IgD-negative memory B cell (primary cell): ENCODE results near the gene DNMT3A. TPM values are rescaled to one million over a fixed set of nuclear protein-coding genes. Genes with fewer than 3 reads are reported as not detected.
"Not testable (repeated sequence)": the region's sequence is repeated elsewhere in the genome, so short reads cannot be mapped to it uniquely, and the experiment has no call there.

Experiments
- H3K27ac Mint-ChIP-seq, 3 donors: one replicate each; pipeline ENCODE4 v1.8.0; 2020 to 2022; ENCODE audit warnings: mild to moderate bottlenecking in 3 of 3, mixed read lengths in 3 of 3, moderate library complexity in 1 of 3
- H3K27me3 Mint-ChIP-seq: one replicate; pipeline ENCODE4 v1.8.0; 2021; ENCODE audit warnings: mixed read lengths
- H3K36me3 Mint-ChIP-seq: one replicate; pipeline ENCODE4 v1.8.0; 2020; ENCODE audit warnings: mild to moderate bottlenecking, mixed read lengths
- H3K4me1 Mint-ChIP-seq, 3 donors: one replicate each; pipeline ENCODE4 v1.8.0; 2020 to 2022; ENCODE audit warnings: mixed read lengths in 3 of 3, mild to moderate bottlenecking in 1 of 3
- H3K4me3 Mint-ChIP-seq, 4 donors: one replicate each; pipeline ENCODE4 v1.8.0; 2020 to 2022; ENCODE audit warnings: mild to moderate bottlenecking in 4 of 4, mixed read lengths in 4 of 4, moderate library complexity in 3 of 4
- H3K9me3 Mint-ChIP-seq, 3 donors: one replicate each; pipeline ENCODE4 v1.8.0; 2020 to 2021; ENCODE audit warnings: mixed read lengths in 3 of 3, mild to moderate bottlenecking in 1 of 3
- polyA plus RNA-seq: library from polyadenylated mRNA; unstranded; fragments of 300-500 nt; fragmentation: Illumina TruSeq; gene quantifications from one replicate; pipeline ENCODE4 v1.2.3, GENCODE V29; 2021

Gene DNMT3A
- polyA plus RNA-seq, 1 donor from 2014 or later: 4.9 TPM

- peaks cover 18 to 28% (median 26%) of the 10 kb centered on the region in 3 donors for H3K4me1 Mint-ChIP-seq
- peak overlapping the region; percentile 23 to 94 (median 93) for H3K27ac Mint-ChIP-seq
- not testable (repeated sequence) for H3K4me3 Mint-ChIP-seq, H3K36me3 Mint-ChIP-seq, H3K9me3 Mint-ChIP-seq, H3K27me3 Mint-ChIP-seq
These were observed 69.0 kb downstream of the DNMT3A start for GRCh38 chr2:25272705-25273104.

- Mint-ChIP-seq H3K9me3 (no peaks in the 10 kb centered on the region), H3K27ac (peak overlapping the region in 1 of 3 donors; percentile 67), H3K27me3 (no peaks in the 10 kb centered on the region), H3K4me1 (peaks cover 13 to 18% (median 14%) of the 10 kb centered on the region in 3 donors), H3K36me3 (peaks cover 3% of the 10 kb centered on the region), H3K4me3 (no peak overlapping the region)
These were observed 71.7 kb downstream of the DNMT3A start for GRCh38 chr2:25270061-25270460.

- Mint-ChIP-seq H3K4me3 (no peak overlapping the region), H3K27ac (peak overlapping the region in 1 of 3 donors; percentile 1), H3K4me1 (peaks cover 10 to 14% (median 11%) of the 10 kb centered on the region in 3 donors), H3K27me3 (no peaks in the 10 kb centered on the region), H3K36me3 (peaks cover 3% of the 10 kb centered on the region), H3K9me3 (no peaks in the 10 kb centered on the region)
These were observed 72.5 kb downstream of the DNMT3A start for GRCh38 chr2:25269233-25269632.

GRCh38 chr2:25268139-25268538, 73.6 kb downstream of the DNMT3A start:
- H3K4me1 Mint-ChIP-seq: peaks cover 0 to 3% (median under 1%) of the 10 kb centered on the region in 3 donors

GRCh38 chr2:25266399-25266798, 75.3 kb downstream of the DNMT3A start:
- no peak overlapping the region for H3K4me3 Mint-ChIP-seq
- H3K4me1 Mint-ChIP-seq: peaks cover 0 to 2% (median 0%) of the 10 kb centered on the region in 3 donors
- H3K36me3 Mint-ChIP-seq: peaks cover 4% of the 10 kb centered on the region
- H3K27ac Mint-ChIP-seq: no peak overlapping the region
- H3K9me3 Mint-ChIP-seq: no peaks in the 10 kb centered on the region
- H3K27me3 Mint-ChIP-seq: no peaks in the 10 kb centered on the region

More at GRCh38 chr2:25268139-25268538, 73.6 kb downstream of the DNMT3A start:
- Mint-ChIP-seq H3K27me3 (no peaks in the 10 kb centered on the region), H3K36me3 (peaks cover 3% of the 10 kb centered on the region), H3K4me3 (peak overlapping the region in 1 of 4 donors; percentile 55), H3K9me3 (no peaks in the 10 kb centered on the region), H3K27ac (no peak overlapping the region)

GRCh38 chr2:25265802-25266201, 75.9 kb downstream of the DNMT3A start:
- peaks cover 4% of the 10 kb centered on the region for H3K36me3 Mint-ChIP-seq
- peaks cover 0 to 2% (median 0%) of the 10 kb centered on the region in 3 donors for H3K4me1 Mint-ChIP-seq
- no peak overlapping the region for H3K27ac Mint-ChIP-seq
- H3K9me3 Mint-ChIP-seq: no peaks in the 10 kb centered on the region
- no peak overlapping the region for H3K4me3 Mint-ChIP-seq
- H3K27me3 Mint-ChIP-seq: no peaks in the 10 kb centered on the region

GRCh38 chr2:25265001-25265400, 76.7 kb downstream of the DNMT3A start:
- Mint-ChIP-seq H3K4me1 (no peaks in the 10 kb centered on the region), H3K27me3 (no peaks in the 10 kb centered on the region), H3K9me3 (no peaks in the 10 kb centered on the region), H3K36me3 (peaks cover 4% of the 10 kb centered on the region), H3K27ac (no peak overlapping the region), H3K4me3 (no peak overlapping the region)

GRCh38 chr2:25262288-25262687, 79.4 kb downstream of the DNMT3A start:
- H3K9me3 Mint-ChIP-seq: no peaks in the 10 kb centered on the region
- peaks cover 1% of the 10 kb centered on the region for H3K36me3 Mint-ChIP-seq
- H3K4me1 Mint-ChIP-seq: no peaks in the 10 kb centered on the region
- no peak overlapping the region for H3K4me3 Mint-ChIP-seq
- H3K27me3 Mint-ChIP-seq: no peaks in the 10 kb centered on the region
- H3K27ac Mint-ChIP-seq: no peak overlapping the region

- peaks cover 1% of the 10 kb centered on the region for H3K36me3 Mint-ChIP-seq
- no peaks in the 10 kb centered on the region for H3K27me3 Mint-ChIP-seq
- H3K4me3 Mint-ChIP-seq: peak overlapping the region in 1 of 4 donors; percentile 35
- no peak overlapping the region for H3K27ac Mint-ChIP-seq
- H3K4me1 Mint-ChIP-seq: peaks cover 0 to 3% (median 0%) of the 10 kb centered on the region in 3 donors
- no peaks in the 10 kb centered on the region for H3K9me3 Mint-ChIP-seq
These were observed 82.0 kb downstream of the DNMT3A start for GRCh38 chr2:25259737-25260124.

- Mint-ChIP-seq H3K9me3 (no peaks in the 10 kb centered on the region), H3K4me1 (peaks cover 0 to 6% (median 3%) of the 10 kb centered on the region in 3 donors), H3K36me3 (peaks cover 1% of the 10 kb centered on the region), H3K27ac (no peak overlapping the region), H3K4me3 (no peak overlapping the region), H3K27me3 (no peaks in the 10 kb centered on the region)
These were observed 82.6 kb downstream of the DNMT3A start for GRCh38 chr2:25258847-25259736.

- H3K9me3 Mint-ChIP-seq: no peaks in the 10 kb centered on the region
- peaks cover 1% of the 10 kb centered on the region for H3K36me3 Mint-ChIP-seq
- peaks cover 0 to 11% (median 5%) of the 10 kb centered on the region in 3 donors for H3K4me1 Mint-ChIP-seq
- no peak overlapping the region for H3K4me3 Mint-ChIP-seq
- H3K27me3 Mint-ChIP-seq: no peaks in the 10 kb centered on the region
- H3K27ac Mint-ChIP-seq: peak overlapping the region in 1 of 3 donors; percentile 39
These were observed 83.5 kb downstream of the DNMT3A start for GRCh38 chr2:25257931-25258846.

GRCh38 chr2:25257032-25257552, 84.6 kb downstream of the DNMT3A start:
- Mint-ChIP-seq H3K4me1 (peaks cover 0 to 12% (median 9%) of the 10 kb centered on the region in 3 donors), H3K27ac (no peak overlapping the region), H3K27me3 (no peaks in the 10 kb centered on the region), H3K36me3 (no peaks in the 10 kb centered on the region), H3K4me3 (no peak overlapping the region), H3K9me3 (no peaks in the 10 kb centered on the region)

GRCh38 chr2:25256488-25256875, 85.2 kb downstream of the DNMT3A start:
- Mint-ChIP-seq H3K4me1 (peaks cover 0 to 12% (median 9%) of the 10 kb centered on the region in 3 donors), H3K4me3 (peak overlapping the region in 1 of 4 donors; percentile 83), H3K9me3 (no peaks in the 10 kb centered on the region), H3K27me3 (no peaks in the 10 kb centered on the region), H3K36me3 (no peaks in the 10 kb centered on the region), H3K27ac (peak overlapping the region in 2 of 3 donors; percentile 31 to 39)

GRCh38 chr2:25255745-25256487, 85.8 kb downstream of the DNMT3A start:
- Mint-ChIP-seq H3K4me1 (peaks cover 0 to 12% (median 9%) of the 10 kb centered on the region in 3 donors), H3K27me3 (no peaks in the 10 kb centered on the region)

More at GRCh38 chr2:25255745-25256487, 85.8 kb downstream of the DNMT3A start:
- peak overlapping the region in 1 of 4 donors; percentile 83 for H3K4me3 Mint-ChIP-seq
- no peaks in the 10 kb centered on the region for H3K9me3 Mint-ChIP-seq
- H3K36me3 Mint-ChIP-seq: no peaks in the 10 kb centered on the region
- peak overlapping the region in 1 of 3 donors; percentile 12 for H3K27ac Mint-ChIP-seq
